GM18858 (cell line): ENCODE results near the gene WDR83.
"Not testable (repeated sequence)": the region's sequence is repeated elsewhere in the genome, so short reads cannot be mapped to it uniquely, and the experiment has no call there.

ENCODE experiments used
- ATAC-seq: cut with Tn5 transposase; IDR thresholded peaks from one replicate; pipeline ENCODE4 v1.9.1; 2021; ENCODE audit not compliant: unreplicated experiment

WDR83 gene

DNA sequence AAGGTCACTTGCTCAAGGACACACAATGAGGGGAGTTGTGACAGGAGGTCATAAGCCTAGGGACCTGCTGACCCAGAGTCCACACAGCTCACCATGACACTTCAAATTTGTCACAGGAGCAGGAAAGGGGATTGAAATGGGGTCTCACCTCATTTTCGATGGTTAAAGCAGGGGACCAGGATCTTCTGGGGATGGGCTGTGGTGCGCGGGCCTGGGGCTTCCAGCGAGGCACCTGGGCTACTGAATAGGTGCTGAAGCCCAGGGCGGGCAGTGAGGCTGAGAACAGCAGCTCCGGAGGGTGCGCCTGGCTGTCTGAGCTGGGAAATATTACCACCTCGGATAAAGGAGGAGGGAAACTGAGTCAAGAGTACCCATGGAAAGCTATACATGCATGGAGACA, 11.1 kb upstream of the WDR83 start:
- ATAC-seq = no peak

DNA sequence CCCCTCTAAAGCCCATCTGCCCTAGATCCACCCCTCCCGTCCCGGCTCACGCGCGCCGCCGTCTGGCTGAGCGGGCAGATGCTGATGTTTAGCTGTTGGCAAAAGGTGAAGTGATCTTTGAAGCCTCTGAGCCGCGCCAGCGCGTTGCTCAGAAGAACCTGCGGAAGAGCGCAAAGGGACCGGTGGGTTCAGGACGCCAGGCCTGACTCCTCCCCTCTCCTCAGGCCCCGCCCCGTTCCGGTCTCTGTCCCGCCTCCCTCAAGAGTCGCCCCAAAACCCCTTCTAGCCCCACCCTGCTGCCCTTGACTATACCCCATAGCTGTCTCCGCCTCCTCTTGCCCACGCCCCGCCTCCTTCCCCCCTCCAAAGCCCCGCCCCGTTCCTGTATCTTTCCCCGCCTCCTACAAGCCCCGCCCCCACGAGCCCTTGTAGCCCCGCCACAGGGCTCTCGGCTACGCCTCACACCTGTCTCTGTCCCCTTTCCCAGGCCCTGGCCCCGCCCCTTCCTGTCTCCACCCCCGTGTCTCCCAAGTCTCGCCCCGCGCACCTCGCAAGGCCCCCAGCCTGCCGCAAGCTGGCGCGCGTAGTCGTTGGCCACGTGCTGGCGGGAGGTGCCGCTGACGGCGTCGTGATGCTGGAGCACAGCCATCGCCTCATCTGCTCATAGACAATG, 9.6 kb upstream of the WDR83 start:
- no peak for ATAC-seq

- ATAC-seq = no peak
These were observed 8.6 kb upstream of the WDR83 start for GRCh38 chr19:12657966-12658365.

GRCh38 chr19:12660980-12661379, 5.6 kb upstream of the WDR83 start:
- no peak for ATAC-seq

- no peak for ATAC-seq
These were observed 2.0 kb upstream of the WDR83 start for GRCh38 chr19:12664406-12665280.

- ATAC-seq = no peak
These were observed 1.4 kb upstream of the WDR83 start for GRCh38 chr19:12665281-12665573.

GRCh38 chr19:12665671-12666264, 839 bp upstream of the WDR83 start:
- no peak for ATAC-seq

- no peak for ATAC-seq
These were observed 1.2 kb downstream of the WDR83 start for GRCh38 chr19:12667731-12668302.

DNA sequence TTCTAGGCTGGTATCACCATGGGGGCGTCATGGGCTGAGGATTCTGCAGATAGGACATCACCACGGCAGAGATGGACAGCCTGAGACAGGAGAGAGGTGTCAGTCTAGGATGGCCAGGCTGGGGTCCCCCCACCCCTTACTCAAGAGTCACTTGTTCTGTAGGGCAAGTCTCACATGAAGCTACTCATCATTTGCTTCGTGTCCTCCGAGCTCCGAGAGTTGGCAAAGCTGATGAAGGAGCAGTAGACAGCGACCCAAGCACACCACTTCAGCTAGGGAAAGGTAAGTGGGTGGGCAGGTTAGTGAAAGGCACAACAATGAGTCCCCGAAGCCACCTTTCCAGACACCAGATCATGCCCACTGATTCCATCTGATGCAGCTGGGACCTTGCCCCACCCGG, 1.7 kb downstream of the WDR83 start:
- ATAC-seq = no peak

DNA sequence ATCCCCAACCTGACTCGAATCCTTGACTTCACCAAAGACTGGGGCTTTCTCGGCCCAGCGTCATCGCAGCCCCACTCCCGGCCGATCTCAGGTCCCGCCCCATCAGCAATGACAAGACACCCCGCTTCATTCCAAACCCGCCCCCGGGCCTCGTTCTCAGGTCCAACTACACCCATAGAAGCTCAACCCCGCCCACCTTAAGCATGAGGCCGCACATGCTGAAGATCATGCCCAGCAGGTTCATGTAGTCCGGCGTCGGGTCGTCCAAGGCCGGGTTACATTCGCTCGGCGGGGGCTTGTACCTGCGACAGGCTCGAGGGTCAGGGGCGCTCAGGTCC, 2.3 kb downstream of the WDR83 start:
- ATAC-seq = no peak

DNA sequence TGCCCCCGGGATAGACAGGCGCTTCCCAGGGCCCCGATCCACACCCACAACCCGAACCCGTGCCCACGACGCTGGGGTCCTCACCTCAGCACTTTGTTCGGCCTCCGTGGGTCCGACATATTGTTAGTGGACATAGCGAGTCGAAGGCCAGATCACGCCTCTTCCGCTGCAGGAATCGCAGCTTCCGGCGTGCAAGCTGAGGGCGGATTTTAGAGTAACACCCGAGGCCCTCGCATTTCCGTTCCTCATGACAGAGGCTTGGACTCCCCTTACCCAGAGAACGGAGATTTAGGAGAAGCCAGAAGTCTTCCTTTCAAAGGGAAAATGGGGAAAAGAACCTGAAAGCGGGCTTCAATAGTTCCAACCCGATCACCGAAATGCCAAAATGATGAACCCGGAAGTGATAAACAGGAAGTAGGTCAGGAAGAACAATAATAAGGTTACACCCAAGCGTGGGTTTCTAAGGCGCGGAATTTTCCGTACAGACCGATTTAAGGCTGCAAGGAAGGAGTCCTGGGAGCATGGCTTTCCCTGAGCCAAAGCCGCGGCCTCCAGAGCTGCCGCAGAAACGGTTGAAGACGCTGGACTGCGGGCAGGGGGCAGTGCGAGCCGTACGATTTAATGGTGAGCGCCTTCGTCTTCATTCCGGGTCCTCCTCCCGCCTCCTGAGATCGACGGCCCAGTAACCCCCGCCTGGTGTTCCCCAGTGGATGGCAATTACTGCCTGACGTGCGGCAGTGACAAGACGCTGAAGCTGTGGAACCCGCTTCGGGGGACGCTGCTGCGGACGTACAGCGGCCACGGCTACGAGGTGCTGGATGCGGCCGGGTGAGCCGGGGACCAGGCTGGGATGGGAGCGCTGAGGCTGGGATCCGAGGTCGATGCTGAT, 2.9 kb downstream of the WDR83 start:
- ATAC-seq = no peak

DNA sequence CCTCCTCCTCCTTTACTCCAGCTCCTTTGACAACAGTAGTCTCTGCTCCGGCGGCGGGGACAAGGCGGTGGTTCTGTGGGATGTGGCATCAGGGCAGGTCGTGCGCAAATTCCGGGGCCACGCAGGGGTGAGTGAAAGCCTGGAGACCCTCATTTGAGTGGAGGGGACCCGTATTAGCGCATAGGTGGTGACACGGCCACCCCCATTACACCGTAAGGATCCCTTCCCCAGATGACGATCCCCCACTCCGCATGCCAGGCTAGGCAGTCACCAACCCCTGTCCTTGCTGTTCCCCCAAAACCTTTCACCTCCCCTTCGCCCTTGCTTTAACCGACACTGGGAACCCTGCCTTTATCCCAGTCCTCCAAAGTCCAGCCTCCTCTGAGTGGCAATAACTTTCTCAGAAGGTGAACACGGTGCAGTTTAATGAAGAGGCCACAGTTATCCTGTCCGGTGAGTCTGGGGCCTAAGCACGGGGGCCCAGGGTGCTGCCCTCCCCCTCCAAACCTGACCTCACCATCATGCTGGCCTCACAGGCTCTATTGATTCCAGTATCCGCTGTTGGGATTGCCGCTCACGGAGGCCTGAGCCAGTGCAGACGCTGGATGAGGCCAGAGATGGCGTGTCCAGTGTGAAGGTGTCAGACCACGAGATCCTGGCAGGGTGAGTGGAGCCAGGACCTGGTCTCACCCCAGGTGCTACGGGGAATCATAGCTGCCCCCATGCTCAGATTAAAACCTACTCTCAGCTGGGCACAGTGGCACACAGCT, 3.7 kb downstream of the WDR83 start:
- no peak for ATAC-seq

- ATAC-seq = no peak
These were observed 6.1 kb downstream of the WDR83 start for GRCh38 chr19:12672744-12673143.

- no peak for ATAC-seq
These were observed 8.8 kb downstream of the WDR83 start for GRCh38 chr19:12675399-12675798.

GRCh38 chr19:12675940-12676339, 9.3 kb downstream of the WDR83 start:
- no peak for ATAC-seq

GRCh38 chr19:12676384-12676792, 9.8 kb downstream of the WDR83 start:
- no peak for ATAC-seq

DNA sequence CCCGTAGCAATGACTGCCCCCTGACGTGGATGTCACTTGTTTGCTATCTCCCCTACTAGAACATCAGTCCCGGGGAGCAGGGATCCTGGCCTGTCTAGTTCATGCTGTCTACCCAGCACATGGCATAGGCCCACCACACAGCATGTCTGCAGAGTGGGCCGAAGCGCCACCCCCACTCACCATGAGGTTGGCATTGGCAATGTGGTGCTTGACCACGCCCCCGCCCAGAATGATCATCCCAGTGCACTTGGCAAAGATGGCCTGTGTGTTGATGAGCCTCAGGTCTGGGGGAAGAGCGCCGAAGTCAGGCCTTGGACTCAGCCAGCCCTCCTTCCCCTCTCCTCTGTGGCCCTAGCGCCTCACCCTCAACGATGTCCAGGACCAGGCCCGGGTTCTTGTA, 10.3 kb downstream of the WDR83 start:
- ATAC-seq = no peak

- ATAC-seq = not testable (repeated sequence)
These were observed 11.4 kb downstream of the WDR83 start for GRCh38 chr19:12678039-12678438.

DNA sequence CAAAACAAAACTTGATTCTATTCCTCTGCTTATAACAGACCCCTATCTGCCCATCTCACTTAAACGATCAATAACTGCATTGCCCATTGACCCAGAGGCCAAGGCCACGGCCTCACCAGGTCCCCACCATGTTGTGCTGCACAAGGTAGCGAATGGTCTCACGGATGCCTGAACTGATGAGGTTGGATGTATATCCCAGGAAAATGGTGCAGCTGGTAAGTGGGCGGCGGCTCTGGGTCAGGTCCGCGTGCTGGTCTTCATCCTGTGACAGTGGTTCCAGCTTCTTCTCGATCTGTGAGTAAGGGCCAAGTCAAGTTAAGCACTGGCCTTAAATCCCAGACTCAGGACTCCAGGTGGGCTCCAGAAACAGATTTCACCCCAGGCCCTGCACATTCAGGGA, 13.4 kb downstream of the WDR83 start:
- no peak for ATAC-seq
